Right atrium auricular region (tissue), 2 donors: ENCODE results near the gene HTR2C. TPM values are rescaled to one million over a fixed set of nuclear protein-coding genes. Genes with fewer than 3 reads are reported as not detected.

Experiments
- DNase-seq: peaks from one replicate; pipeline ENCODE4 v3.0.0-alpha.2; 2019; ENCODE audit warnings: low spot score
- H3K27ac ChIP-seq, 2 donors: fragments of 200-600 bp; sonication (generic); 1 replicate in 1 of 2; 2 replicates in 1 of 2; pipeline ENCODE4 v1.5.1; 2016 to 2019
- H3K27me3 ChIP-seq, 2 donors: fragments of 200-600 bp; sonication (generic); one replicate each; pipeline versions ENCODE4 v1.5.1 to v1.6.0; 2017 to 2019
- H3K36me3 ChIP-seq: fragments of 200-600 bp; sonication (generic); one replicate; pipeline ENCODE4 v1.5.1; 2016
- H3K4me1 ChIP-seq, 2 donors: fragments of 200-600 bp; sonication (generic); one replicate each; pipeline versions ENCODE4 v1.5.1 to v1.6.0; 2017 to 2019
- H3K4me3 ChIP-seq, 2 donors: fragments of 200-600 bp; sonication (generic); 1 replicate in 1 of 2; 2 replicates in 1 of 2; pipeline ENCODE4 v1.5.1; 2017 to 2019; ENCODE audit warnings: mild to moderate bottlenecking in 1 of 2, moderate library complexity in 1 of 2
- H3K9me3 ChIP-seq, 2 donors: fragments of 200-600 bp; sonication (generic); one replicate each; pipeline ENCODE4 v1.5.1; 2019
- CTCF ChIP-seq, 2 donors: fragments of 200-600 bp; sonication (generic); IDR thresholded peaks; one replicate each; pipeline ENCODE4 v1.5.1; 2019; ENCODE audit warnings: antibody characterized with exemption in 2 of 2
- total RNA-seq, 2 donors: library from RNA; depleted of rRNA; stranded (reverse); fragments of >200 nt; gene quantifications; one replicate each; pipeline ENCODE4 v1.1.0, GENCODE V29; 2016

HTR2C gene
- total RNA-seq, 2 donors from 2014 or later, result 0.12 TPM; not detected in 1

- no peak overlapping the region for H3K27ac ChIP-seq
- no peak for DNase-seq
- H3K27me3 ChIP-seq, result no peaks in the 10 kb centered on the region
- no peaks in the 10 kb centered on the region for H3K4me1 ChIP-seq
- H3K9me3 ChIP-seq, result peaks cover 0 to 8% of the 10 kb centered on the region in 2 donors
- no peak overlapping the region for H3K4me3 ChIP-seq
- TF ChIP-seq CTCF (IDR thresholded peaks at IDR 0.05), result no peak
- H3K36me3 ChIP-seq, result no peaks in the 10 kb centered on the region
Observed at GRCh38 chrX:114798907-114799306, 215.0 kb downstream of the HTR2C start.

GRCh38 chrX:114800719-114801118 is 216.8 kb downstream of the HTR2C start:
- no peak overlapping the region for H3K27ac ChIP-seq
- H3K4me1 ChIP-seq, result no peaks in the 10 kb centered on the region
- DNase-seq, result no peak
- no peak for TF ChIP-seq CTCF (IDR thresholded peaks at IDR 0.05)
- peaks cover 0 to 6% of the 10 kb centered on the region in 2 donors for H3K9me3 ChIP-seq
- no peak overlapping the region for H3K4me3 ChIP-seq
- H3K27me3 ChIP-seq, result no peaks in the 10 kb centered on the region
- H3K36me3 ChIP-seq, result no peaks in the 10 kb centered on the region

- no peak for TF ChIP-seq CTCF (IDR thresholded peaks at IDR 0.05)
- Histone ChIP-seq H3K36me3 (no peaks in the 10 kb centered on the region), H3K4me3 (no peak overlapping the region), H3K4me1 (no peaks in the 10 kb centered on the region), H3K27ac (no peak overlapping the region), H3K27me3 (no peaks in the 10 kb centered on the region), H3K9me3 (no peaks in the 10 kb centered on the region)
- DNase-seq, result no peak
Observed at GRCh38 chrX:114819509-114819908, 235.6 kb downstream of the HTR2C start.

- H3K4me1 ChIP-seq, result no peaks in the 10 kb centered on the region
- peaks cover 0 to 9% of the 10 kb centered on the region in 2 donors for H3K9me3 ChIP-seq
- peaks cover 0 to 4% of the 10 kb centered on the region in 2 donors for H3K27me3 ChIP-seq
- TF ChIP-seq CTCF (IDR thresholded peaks at IDR 0.05), result no peak
- H3K4me3 ChIP-seq, result no peak overlapping the region
- H3K36me3 ChIP-seq, result no peaks in the 10 kb centered on the region
- DNase-seq, result no peak
- no peak overlapping the region for H3K27ac ChIP-seq
Observed at GRCh38 chrX:114841051-114841450, 257.2 kb downstream of the HTR2C start.

GRCh38 chrX:114842181-114842580 is 258.3 kb downstream of the HTR2C start:
- peaks cover 0 to 9% of the 10 kb centered on the region in 2 donors for H3K9me3 ChIP-seq
- DNase-seq, result no peak
- H3K4me1 ChIP-seq, result no peaks in the 10 kb centered on the region
- H3K27me3 ChIP-seq, result peaks cover 0 to 4% of the 10 kb centered on the region in 2 donors
- no peaks in the 10 kb centered on the region for H3K36me3 ChIP-seq
- TF ChIP-seq CTCF (IDR thresholded peaks at IDR 0.05), result no peak
- H3K4me3 ChIP-seq, result no peak overlapping the region
- H3K27ac ChIP-seq, result no peak overlapping the region

- Histone ChIP-seq H3K27me3 (no peaks in the 10 kb centered on the region), H3K36me3 (no peaks in the 10 kb centered on the region), H3K27ac (no peak overlapping the region), H3K4me1 (no peaks in the 10 kb centered on the region), H3K4me3 (no peak overlapping the region), H3K9me3 (peaks cover 0 to 21% of the 10 kb centered on the region in 2 donors)
- TF ChIP-seq CTCF (IDR thresholded peaks at IDR 0.05), result no peak
- DNase-seq, result no peak
Observed at GRCh38 chrX:114889481-114889880, 305.6 kb downstream of the HTR2C start.
